GM19455 (cell line): Measurements from ENCODE around the gene ANKRD17.

Experiments used
- ATAC-seq: cut with Tn5 transposase; IDR thresholded peaks from one replicate; pipeline ENCODE4 v1.9.1; 2021; ENCODE audit not compliant: unreplicated experiment

The ANKRD17 gene

GRCh38 chr4:73066445-73066844 lies 192.2 kb downstream of the ANKRD17 start:
- ATAC-seq, result no peak

- no peak for ATAC-seq
Observed at GRCh38 chr4:73064536-73064935, 194.1 kb downstream of the ANKRD17 start.

- peak; percentile 73 for ATAC-seq
Observed at GRCh38 chr4:73055241-73055897, 203.2 kb downstream of the ANKRD17 start.

- no peak for ATAC-seq
Observed at GRCh38 chr4:73053974-73054480, 204.6 kb downstream of the ANKRD17 start.

- no peak for ATAC-seq
Observed at GRCh38 chr4:73053076-73053475, 205.5 kb downstream of the ANKRD17 start.

- no peak for ATAC-seq
Observed at GRCh38 chr4:73051625-73052024, 207.0 kb downstream of the ANKRD17 start.

GRCh38 chr4:73045879-73046278 lies 212.7 kb downstream of the ANKRD17 start:
- no peak for ATAC-seq

- ATAC-seq, result no peak
Observed at GRCh38 chr4:73037057-73037456, 221.5 kb downstream of the ANKRD17 start.

- no peak for ATAC-seq
Observed at GRCh38 chr4:73036123-73036522, 222.5 kb downstream of the ANKRD17 start.

GRCh38 chr4:73034896-73035295 lies 223.7 kb downstream of the ANKRD17 start:
- ATAC-seq, result no peak

- no peak for ATAC-seq
Observed at GRCh38 chr4:73028621-73029020, 230.0 kb downstream of the ANKRD17 start.
